Measurements from ENCODE around the gene SOAT2. TPM values are rescaled to one million over a fixed set of nuclear protein-coding genes. Genes with fewer than 3 reads are reported as not detected.

SOAT2 gene
- total RNA-seq, 1 experiment from 2014 or later: not detected

GRCh38 chr12:53093777-53094393 is 9.4 kb upstream of the SOAT2 start:
- DNase-seq: no peak
- no peak overlapping the region for H3K9ac ChIP-seq (ENCODE audit: extremely low read depth, insufficient read length, low read length)
- no CpG with 5 or more reads among the region's 6 CpGs for WGBS (ENCODE audit: extremely low coverage, insufficient read length, low lambda C conversion rate)

More at GRCh38 chr12:53093777-53094393, 9.4 kb upstream of the SOAT2 start:
- Histone ChIP-seq H3K23me2 (ENCODE audit: insufficient read length, low read depth, low read length, poor library complexity, severe bottlenecking) (peaks cover 24% of the 10 kb centered on the region), H3K27me3 (ENCODE audit: insufficient read depth, low read length) (no peaks in the 10 kb centered on the region; the same call in 1 of the 2 replicates), H3K79me2 (ENCODE audit: insufficient read depth, low read length) (no peaks in the 10 kb centered on the region), H3K4ac (ENCODE audit: low read depth, low read length) (no peak overlapping the region), H2AK5ac (ENCODE audit: insufficient read length, low read length) (no peak overlapping the region), H3T11ph (ENCODE audit: low read length) (no peak overlapping the region), H3K79me1 (ENCODE audit: insufficient read depth, low read depth, low read length, poor library complexity, severe bottlenecking) (no peaks in the 10 kb centered on the region), H3K56ac (ENCODE audit: insufficient read length, low read depth, low read length) (no peak overlapping the region), H4K5ac (ENCODE audit: insufficient read length, low read depth, low read length) (no peak overlapping the region), H2BK5ac (ENCODE audit: insufficient read length, low read length) (no peak overlapping the region), H2BK120ac (ENCODE audit: low read depth, low read length, poor library complexity, severe bottlenecking) (no peak overlapping the region), H3K4me1 (ENCODE audit: insufficient read depth, low read length) (peaks cover 5% of the 10 kb centered on the region; the same call in 1 of the 2 replicates), H2BK12ac (ENCODE audit: insufficient read length, low read depth, low read length) (no peak overlapping the region), H3K4me2 (ENCODE audit: insufficient read depth, insufficient read length, low read length) (no peak overlapping the region), H3K14ac (ENCODE audit: insufficient read depth, low read length) (no peak overlapping the region), H4K20me1 (ENCODE audit: control insufficient read depth, insufficient read depth, insufficient read length) (no peaks in the 10 kb centered on the region), H3K23ac (ENCODE audit: insufficient read length, low read depth, low read length) (no peak overlapping the region), H4K8ac (replicated peaks; ENCODE audit: insufficient read length, low read depth, low read length) (no peak overlapping the region), H3K18ac (ENCODE audit: insufficient read length, low read depth, low read length) (no peak overlapping the region), H2BK15ac (ENCODE audit: low read depth, low read length) (no peak overlapping the region), H4K91ac (ENCODE audit: insufficient read length, low read depth, low read length) (no peak overlapping the region), H2AFZ (ENCODE audit: low read length) (no peak overlapping the region), H2BK20ac (ENCODE audit: low read depth, low read length, poor library complexity, severe bottlenecking) (no peak overlapping the region), H3K9me3 (ENCODE audit: control insufficient read depth, low read depth, low read length) (no peaks in the 10 kb centered on the region), H3K27ac (ENCODE audit: insufficient read length, low read depth, low read length) (no peak overlapping the region)
- peak overlapping the region in 1 of 2 experiments; percentile 56; a peak in 1 of 5 replicates for H3K4me3 Mint-ChIP-seq
- peaks cover 0 to 3% of the 10 kb centered on the region in 2 experiments; a peak in 1 of 5 replicates for H3K9me3 Mint-ChIP-seq
- H3K27ac Mint-ChIP-seq: no peak overlapping the region; a peak in 1 of 7 replicates
- no peaks in the 10 kb centered on the region for H3K36me3 Mint-ChIP-seq (ENCODE audit: insufficient read depth in 1 of 3, low read depth in 3 of 3)
- peaks cover 83% of the 10 kb centered on the region for H3K27me3 Mint-ChIP-seq (ENCODE audit: low read depth)
- H3K4me1 Mint-ChIP-seq: peaks cover 24 to 37% of the 10 kb centered on the region in 2 experiments
- no peak for TF ChIP-seq CTCF (conservative IDR thresholded peaks at IDR 0.05)

Data from H9 (cell line).